Cardiac fibroblast (primary cell): ENCODE results near the gene KCNG1.

ENCODE experiments used
- DNase-seq, 2 donors: peaks; one replicate each; pipeline versions ENCODE4 v3.0.0 to v3.0.0-alpha.2; 2010; ENCODE audit warnings: low read depth in 2 of 2
- H3K4me3 ChIP-seq, 2 donors: replicated peaks in 1 of 2; 1 replicate in 1 of 2; 2 replicates in 1 of 2; pipeline ENCODE4 v1.5.1; 2011; ENCODE audit warnings: low read depth in 2 of 2, low read length in 2 of 2, mild to moderate bottlenecking in 2 of 2, moderate library complexity in 1 of 2
- TF ChIP-seq, protein P1 (sequence below): IDR thresholded peaks from one replicate; pipeline ENCODE4 v1.5.1; 2011; ENCODE audit warnings: low read depth, mild to moderate bottlenecking, low read length, inconsistent platforms

KCNG1 gene

DNA sequence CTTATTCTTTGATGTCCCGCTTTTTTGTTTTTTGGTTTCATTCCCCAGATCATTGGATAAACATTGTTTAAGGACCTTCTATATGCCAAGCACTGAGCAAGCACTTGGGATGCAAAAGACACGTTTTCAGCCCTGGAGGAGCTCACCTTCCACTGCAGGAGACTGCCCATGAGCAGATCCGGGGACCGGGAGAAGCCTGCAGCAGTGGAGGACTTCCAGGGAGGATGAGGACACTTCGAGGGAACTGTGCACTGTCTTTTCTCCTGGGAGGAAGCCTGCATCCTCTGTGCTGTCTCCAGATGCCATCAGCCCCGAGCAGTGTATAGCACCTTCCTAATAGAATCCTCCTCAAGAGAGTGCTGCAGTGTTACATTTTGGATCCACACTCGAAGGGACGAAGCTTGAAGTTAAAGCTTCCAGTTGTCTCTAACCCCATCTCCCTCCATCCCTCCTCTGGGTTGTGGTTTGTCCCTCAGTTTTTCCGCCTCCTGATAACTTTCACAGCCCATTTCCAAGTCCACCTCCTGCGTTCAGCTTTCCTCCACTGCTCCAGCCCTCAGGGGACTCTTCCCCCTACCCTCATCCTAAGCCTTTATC lies 5.8 kb upstream of the KCNG1 start:
- H3K4me3 ChIP-seq: no peak overlapping the region
- DNase-seq: no peak
- TF ChIP-seq, protein P1, sequence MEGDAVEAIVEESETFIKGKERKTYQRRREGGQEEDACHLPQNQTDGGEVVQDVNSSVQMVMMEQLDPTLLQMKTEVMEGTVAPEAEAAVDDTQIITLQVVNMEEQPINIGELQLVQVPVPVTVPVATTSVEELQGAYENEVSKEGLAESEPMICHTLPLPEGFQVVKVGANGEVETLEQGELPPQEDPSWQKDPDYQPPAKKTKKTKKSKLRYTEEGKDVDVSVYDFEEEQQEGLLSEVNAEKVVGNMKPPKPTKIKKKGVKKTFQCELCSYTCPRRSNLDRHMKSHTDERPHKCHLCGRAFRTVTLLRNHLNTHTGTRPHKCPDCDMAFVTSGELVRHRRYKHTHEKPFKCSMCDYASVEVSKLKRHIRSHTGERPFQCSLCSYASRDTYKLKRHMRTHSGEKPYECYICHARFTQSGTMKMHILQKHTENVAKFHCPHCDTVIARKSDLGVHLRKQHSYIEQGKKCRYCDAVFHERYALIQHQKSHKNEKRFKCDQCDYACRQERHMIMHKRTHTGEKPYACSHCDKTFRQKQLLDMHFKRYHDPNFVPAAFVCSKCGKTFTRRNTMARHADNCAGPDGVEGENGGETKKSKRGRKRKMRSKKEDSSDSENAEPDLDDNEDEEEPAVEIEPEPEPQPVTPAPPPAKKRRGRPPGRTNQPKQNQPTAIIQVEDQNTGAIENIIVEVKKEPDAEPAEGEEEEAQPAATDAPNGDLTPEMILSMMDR: no peak

DNA sequence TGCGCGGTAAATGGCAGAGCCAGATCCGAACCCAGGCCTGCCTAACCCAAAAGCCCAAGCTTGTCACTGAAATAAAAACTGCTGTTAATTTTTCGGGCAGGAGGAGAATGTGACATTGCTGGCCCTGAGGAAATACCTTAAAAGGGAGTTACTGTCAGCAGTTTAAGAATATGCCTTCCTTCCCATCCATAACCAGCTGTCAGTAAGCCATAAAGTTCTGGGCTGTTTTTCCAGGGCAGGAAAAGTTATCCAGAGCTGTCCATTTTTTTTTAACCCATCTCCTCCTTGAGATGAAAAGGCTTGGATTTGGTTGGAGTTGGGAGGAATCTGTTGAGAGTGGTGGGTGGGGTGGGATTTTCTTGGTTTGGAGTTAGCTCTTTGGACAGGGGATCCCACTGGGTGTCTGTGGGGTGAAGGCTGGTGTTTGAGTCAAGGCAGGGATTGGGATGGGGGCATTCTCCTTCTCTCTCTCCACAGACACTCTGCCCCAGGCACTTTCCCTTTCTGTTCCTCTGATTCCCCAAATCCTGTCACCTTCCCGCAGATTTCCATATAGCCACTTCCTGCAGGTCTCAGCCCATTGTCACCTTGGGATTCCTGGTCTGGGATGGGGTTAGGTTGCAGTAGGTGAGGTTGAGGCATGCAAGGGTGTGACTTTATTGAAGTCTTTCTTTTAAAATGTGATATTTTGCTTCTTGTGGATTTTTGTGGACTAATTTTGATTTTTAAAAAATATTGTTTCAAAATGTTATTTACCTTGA lies 4.3 kb upstream of the KCNG1 start:
- TF ChIP-seq, protein P1: no peak
- no peak for DNase-seq
- H3K4me3 ChIP-seq: no peak overlapping the region

DNA sequence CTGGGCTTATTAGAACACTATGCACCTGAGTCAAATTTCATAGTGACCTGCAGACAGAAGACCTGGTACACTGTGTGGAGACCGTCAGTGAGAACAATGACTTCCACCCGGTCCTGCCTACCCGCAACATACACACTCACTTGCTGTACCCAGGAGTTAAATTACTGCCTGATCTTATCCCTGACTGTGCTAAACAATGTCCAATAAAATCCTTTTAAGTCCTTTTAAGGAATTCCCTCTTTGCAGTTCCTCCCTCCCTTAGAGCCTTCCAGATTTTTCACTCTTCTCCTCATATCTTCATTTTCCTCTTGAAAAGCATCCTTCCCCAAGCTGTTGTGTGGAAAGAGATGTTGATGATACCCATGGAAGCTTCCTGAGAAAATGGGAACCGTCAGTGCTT lies 3.4 kb upstream of the KCNG1 start:
- H3K4me3 ChIP-seq: no peak overlapping the region
- TF ChIP-seq, protein P1: no peak
- DNase-seq: no peak

DNA sequence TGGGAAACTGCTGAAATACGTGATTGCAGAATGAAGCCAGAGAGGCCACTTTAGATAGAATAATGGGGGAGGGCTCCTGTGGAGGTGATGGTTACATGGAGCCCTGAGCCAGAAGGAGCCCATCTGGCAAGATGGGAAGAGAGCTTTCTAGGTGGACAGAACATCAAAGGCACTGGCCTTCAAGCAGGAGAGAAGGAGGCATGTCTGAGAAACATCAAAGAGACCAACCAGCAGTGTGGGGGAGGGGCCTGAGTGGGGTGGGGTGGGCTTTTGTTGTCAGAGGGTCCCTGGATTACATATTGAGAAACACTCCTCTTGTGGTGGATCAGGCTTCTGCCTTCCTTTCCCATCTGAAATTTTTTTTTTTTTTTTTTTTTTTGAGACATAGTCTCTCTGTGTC lies 1.9 kb upstream of the KCNG1 start:
- TF ChIP-seq, protein P1: no peak
- DNase-seq: no peak

DNA sequence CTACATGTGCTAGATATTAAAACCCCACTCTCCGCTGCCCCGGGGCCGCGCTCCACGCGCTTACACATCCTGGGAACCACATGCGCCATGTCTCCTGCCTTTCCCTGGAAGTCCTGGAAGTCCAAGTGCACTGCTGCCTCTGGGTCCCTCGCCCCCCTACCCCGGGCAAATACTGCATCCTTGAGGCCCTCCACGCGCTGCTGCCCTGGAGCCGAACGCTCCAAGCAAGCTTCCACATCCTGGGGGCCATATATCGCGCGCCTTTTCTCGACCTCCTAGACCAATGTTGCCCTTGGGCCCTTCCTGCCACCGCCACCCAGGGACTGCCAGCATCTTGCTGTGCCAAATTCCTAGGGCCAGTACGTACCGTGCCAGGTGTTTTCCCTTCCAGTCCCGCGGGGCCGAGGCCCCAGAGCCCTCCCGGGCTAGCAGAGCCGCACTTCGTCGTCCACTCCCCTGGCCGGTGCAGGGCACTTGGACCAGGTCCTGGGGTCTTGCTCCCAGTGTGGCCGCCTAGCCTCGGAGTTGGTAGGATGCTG lies 779 bp upstream of the KCNG1 start:
- TF ChIP-seq, protein P1: no peak
- peak overlapping the region in 1 of 2 donors; percentile 41 for H3K4me3 ChIP-seq
- no peak for DNase-seq

More for the DNA sequence above, 1.9 kb upstream of the KCNG1 start:
- H3K4me3 ChIP-seq: no peak overlapping the region

DNA sequence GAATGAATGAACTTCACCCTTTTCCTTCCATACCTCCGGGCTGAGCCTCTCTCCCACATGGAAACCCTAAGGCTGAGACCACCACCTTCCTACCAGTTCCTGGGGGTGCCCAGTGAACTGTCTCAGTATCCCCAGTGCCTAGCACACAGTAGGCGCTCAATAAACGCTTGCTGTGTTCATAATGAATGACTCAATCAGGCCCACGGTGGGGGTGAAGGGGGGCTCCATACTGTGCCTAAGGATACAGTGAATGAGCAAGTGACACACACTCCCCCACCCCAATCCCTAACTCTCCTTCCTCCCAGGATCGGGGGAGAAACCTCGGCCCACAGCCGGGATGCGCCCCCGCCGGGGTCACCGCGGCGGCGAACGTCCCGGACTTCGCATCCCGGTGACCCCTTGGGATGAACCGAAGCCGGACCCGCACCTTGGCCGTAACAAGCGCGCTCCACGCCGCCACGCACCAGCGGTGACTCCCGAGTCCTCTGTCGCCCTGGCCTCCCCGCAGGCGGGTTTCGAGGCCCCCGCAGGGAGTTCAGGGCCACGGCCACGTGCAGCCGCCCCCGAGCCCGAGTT lies 592 bp downstream of the KCNG1 start:
- DNase-seq: no peak
- H3K4me3 ChIP-seq: peak overlapping the region; percentile 34 to 65
- TF ChIP-seq, protein P1: no peak
